OCI-LY7 (cell line): ENCODE results near the gene NOP16.

ENCODE experiments used
- CTCF ChIP-seq: fragments of 200-600 bp; sonication (generic); conservative IDR thresholded peaks from 2 replicates; pipeline ENCODE4 v1.5.1; 2014; ENCODE audit warnings: mild to moderate bottlenecking, antibody characterized with exemption, low read length, moderate library complexity, mixed read lengths
- EZH2phosphoT487 ChIP-seq: fragments of 200-600 bp; sonication (generic); IDR thresholded peaks from 2 replicates; pipeline ENCODE4 v1.6.1; 2018; ENCODE audit warnings: low read depth, borderline replicate concordance, mild to moderate bottlenecking, mixed run types, antibody characterized with exemption, low read length, moderate library complexity, mixed read lengths

DNA sequence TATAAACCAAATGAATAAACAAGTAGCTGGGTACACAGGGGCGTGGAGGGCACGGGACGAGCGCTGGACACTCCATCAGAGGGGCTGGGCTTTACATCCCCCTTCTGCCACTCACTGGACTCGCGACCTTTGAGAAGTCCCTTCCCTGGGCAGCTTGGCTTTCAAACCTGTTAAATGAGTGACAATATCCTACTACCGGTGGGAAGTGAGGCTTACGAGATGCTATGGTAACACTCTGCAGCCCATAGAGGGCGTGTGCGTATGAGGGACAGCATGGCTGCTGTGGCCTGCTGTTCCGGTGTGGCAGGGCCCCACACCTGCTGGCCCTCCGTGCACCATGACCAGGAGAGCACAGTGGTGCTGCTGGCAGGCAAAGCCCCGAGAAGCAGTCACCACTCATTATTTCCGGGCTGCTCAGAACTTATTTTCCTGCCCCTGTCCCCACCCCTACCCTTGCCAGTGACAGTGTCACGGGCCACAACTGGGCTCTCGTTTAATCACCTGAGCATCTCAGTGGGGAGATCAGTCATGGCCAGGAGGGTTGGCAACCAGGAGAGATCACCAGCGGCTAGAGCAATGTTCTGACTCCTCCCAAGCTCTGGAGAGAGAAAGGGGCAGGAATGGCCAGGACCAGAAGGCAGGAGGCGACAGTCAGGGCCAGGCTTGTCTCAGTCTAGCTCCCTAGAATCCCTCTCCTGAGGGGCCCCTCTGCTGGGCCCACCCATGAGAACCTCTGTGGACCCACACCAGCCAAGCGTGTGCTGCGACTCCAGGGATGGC, 17.4 kb upstream of the NOP16 start:
- peak; percentile 66 for TF ChIP-seq CTCF
- no peak for TF ChIP-seq EZH2phosphoT487
